Neural progenitor cell (in vitro differentiated cells): ENCODE measurements around the gene SLC7A7. TPM values are rescaled to one million over a fixed set of nuclear protein-coding genes. Genes with fewer than 3 reads are reported as not detected.

Experiments used
- DNase-seq: peaks from one replicate; pipeline ENCODE4 v3.0.0-alpha.2; 2016; ENCODE audit warnings: low spot score
- H2AFZ ChIP-seq: fragments of 200-600 bp; sonication (generic); replicated peaks from 2 replicates; pipeline ENCODE4 v1.6.1; 2016; ENCODE audit warnings: antibody characterized with exemption
- H3F3A ChIP-seq: fragments of 200-600 bp; sonication (generic); 2 replicates; pipeline ENCODE4 v1.6.1; 2016; ENCODE audit warnings: antibody characterized with exemption, low read depth
- H3K27ac ChIP-seq: fragments of 200-600 bp; sonication (generic); 2 replicates; pipeline ENCODE4 v1.5.1; 2016; ENCODE audit warnings: mild to moderate bottlenecking
- H3K27me3 ChIP-seq: fragments of 200-600 bp; sonication (generic); 2 replicates; pipeline ENCODE4 v1.6.1; 2016; ENCODE audit warnings: mild to moderate bottlenecking, moderate library complexity
- H3K36me3 ChIP-seq: fragments of 200-600 bp; sonication (generic); 2 replicates; pipeline ENCODE4 v1.5.1; 2016
- H3K4me1 ChIP-seq: fragments of 200-600 bp; sonication (generic); 2 replicates; pipeline ENCODE4 v1.6.1; 2016; ENCODE audit warnings: mixed run types
- H3K4me2 ChIP-seq: fragments of 200-600 bp; sonication (generic); 2 replicates; pipeline ENCODE4 v1.6.1; 2016
- H3K4me3 ChIP-seq: fragments of 200-600 bp; sonication (generic); 2 replicates; pipeline ENCODE4 v1.5.1; 2016
- H3K79me2 ChIP-seq: fragments of 200-600 bp; sonication (generic); 2 replicates; pipeline ENCODE4 v1.6.1; 2016; ENCODE audit warnings: low read depth
- H3K9ac ChIP-seq: fragments of 200-600 bp; sonication (generic); 2 replicates; pipeline ENCODE4 v1.6.1; 2016
- H3K9me3 ChIP-seq: fragments of 200-600 bp; sonication (generic); 2 replicates; pipeline ENCODE4 v1.5.1; 2016; ENCODE audit warnings: low read depth
- H4K20me1 ChIP-seq: fragments of 200-600 bp; sonication (generic); 2 replicates; pipeline ENCODE4 v1.6.1; 2016; ENCODE audit warnings: low read depth
- H3K27ac Mint-ChIP-seq: 3 replicates; pipeline ENCODE4 v1.8.0; 2021; ENCODE audit warnings: mixed read lengths
- H3K27me3 Mint-ChIP-seq: 2 replicates; pipeline ENCODE4 v1.8.0; 2022; ENCODE audit warnings: low read depth, mild to moderate bottlenecking, inconsistent platforms, moderate library complexity, mixed read lengths; ENCODE audit not compliant: insufficient read depth
- H3K36me3 Mint-ChIP-seq: 3 replicates; pipeline ENCODE4 v1.8.0; 2021; ENCODE audit warnings: mixed read lengths
- H3K4me1 Mint-ChIP-seq: 3 replicates; pipeline ENCODE4 v1.8.0; 2021; ENCODE audit warnings: mixed read lengths
- H3K4me3 Mint-ChIP-seq: 3 replicates; pipeline ENCODE4 v1.8.0; 2021; ENCODE audit warnings: mild to moderate bottlenecking, moderate library complexity, mixed read lengths
- H3K9me3 Mint-ChIP-seq: 3 replicates; pipeline ENCODE4 v1.8.0; 2020; ENCODE audit warnings: mixed read lengths
- EZH2 ChIP-seq: fragments of 200-600 bp; sonication (generic); IDR thresholded peaks from 2 replicates; pipeline ENCODE4 v1.6.1; 2017; ENCODE audit warnings: antibody characterized with exemption, mild to moderate bottlenecking, moderate library complexity
- EZH2phosphoT487 ChIP-seq: fragments of 200-600 bp; sonication (generic); IDR thresholded peaks from 2 replicates; pipeline ENCODE4 v1.6.1; 2017; ENCODE audit warnings: antibody characterized with exemption
- total RNA-seq: library from RNA; depleted of rRNA; stranded (reverse); fragments of >200 nt; gene quantifications from 2 replicates; pipeline ENCODE4 v1.2.3, GENCODE V29; 2015; ENCODE audit warnings: low replicate concordance
- TF ChIP-seq, protein P1 (sequence below): fragments of 200-600 bp; sonication (generic); IDR thresholded peaks from 2 replicates; pipeline ENCODE4 v1.5.1; 2017; ENCODE audit warnings: antibody characterized with exemption, mild to moderate bottlenecking

SLC7A7 gene
- total RNA-seq, 1 donor from 2014 or later: 5.6 TPM

DNA sequence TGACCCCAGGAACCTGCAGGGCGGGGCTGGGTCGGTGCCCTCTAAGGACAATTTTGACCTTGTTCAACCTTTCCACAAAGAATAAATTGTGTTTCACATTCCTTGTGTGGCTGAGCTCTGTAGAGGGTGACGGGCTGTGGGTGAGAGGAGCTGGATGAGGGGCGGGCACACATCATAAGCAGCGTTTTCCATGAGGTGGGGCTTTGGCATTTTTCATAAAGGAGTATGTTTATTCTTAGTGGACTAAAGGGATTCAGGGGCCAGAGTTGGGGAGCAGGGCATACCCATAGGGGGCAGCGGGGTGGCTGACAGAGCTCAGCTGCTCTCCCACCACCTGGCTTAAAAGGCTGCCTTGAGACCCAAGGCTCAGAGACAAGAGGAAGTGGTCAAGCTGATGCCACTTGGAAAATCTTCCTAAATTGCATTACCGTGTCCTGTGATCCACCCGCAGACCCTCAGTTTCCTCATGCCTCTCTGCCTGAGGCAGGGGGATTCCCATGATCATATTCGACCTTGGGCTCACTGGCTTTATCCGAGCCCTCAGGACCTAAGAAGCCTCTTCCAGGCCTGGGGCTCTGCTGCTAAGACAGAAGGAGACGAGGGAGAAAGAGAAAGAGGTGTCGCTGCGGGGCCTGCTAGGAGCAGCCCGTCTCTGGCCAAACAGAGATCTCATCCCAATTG lies 32.6 kb upstream of the SLC7A7 start:
- peaks cover 19% of the 10 kb centered on the region for H3K4me1 Mint-ChIP-seq
- no peak for TF ChIP-seq EZH2
- TF ChIP-seq, protein P1, sequence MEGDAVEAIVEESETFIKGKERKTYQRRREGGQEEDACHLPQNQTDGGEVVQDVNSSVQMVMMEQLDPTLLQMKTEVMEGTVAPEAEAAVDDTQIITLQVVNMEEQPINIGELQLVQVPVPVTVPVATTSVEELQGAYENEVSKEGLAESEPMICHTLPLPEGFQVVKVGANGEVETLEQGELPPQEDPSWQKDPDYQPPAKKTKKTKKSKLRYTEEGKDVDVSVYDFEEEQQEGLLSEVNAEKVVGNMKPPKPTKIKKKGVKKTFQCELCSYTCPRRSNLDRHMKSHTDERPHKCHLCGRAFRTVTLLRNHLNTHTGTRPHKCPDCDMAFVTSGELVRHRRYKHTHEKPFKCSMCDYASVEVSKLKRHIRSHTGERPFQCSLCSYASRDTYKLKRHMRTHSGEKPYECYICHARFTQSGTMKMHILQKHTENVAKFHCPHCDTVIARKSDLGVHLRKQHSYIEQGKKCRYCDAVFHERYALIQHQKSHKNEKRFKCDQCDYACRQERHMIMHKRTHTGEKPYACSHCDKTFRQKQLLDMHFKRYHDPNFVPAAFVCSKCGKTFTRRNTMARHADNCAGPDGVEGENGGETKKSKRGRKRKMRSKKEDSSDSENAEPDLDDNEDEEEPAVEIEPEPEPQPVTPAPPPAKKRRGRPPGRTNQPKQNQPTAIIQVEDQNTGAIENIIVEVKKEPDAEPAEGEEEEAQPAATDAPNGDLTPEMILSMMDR: peak; percentile 30
- H3K27ac ChIP-seq: no peak overlapping the region

GRCh38 chr14:22846811-22847307 lies 31.6 kb upstream of the SLC7A7 start:
- Histone ChIP-seq H3K79me2 (no peaks in the 10 kb centered on the region), H3K9me3 (no peaks in the 10 kb centered on the region), H3K36me3 (no peaks in the 10 kb centered on the region), H4K20me1 (no peaks in the 10 kb centered on the region), H3F3A (peaks cover 3% of the 10 kb centered on the region), H3K27me3 (no peaks in the 10 kb centered on the region), H3K4me3 (no peak overlapping the region), H3K9ac (no peak overlapping the region), H3K4me2 (no peak overlapping the region), H3K4me1 (peaks cover 15% of the 10 kb centered on the region), H2AFZ (no peak overlapping the region), H3K27ac (no peak overlapping the region)
- no peak for DNase-seq
- TF ChIP-seq, protein P1: no peak
- TF ChIP-seq EZH2phosphoT487 (no peak), EZH2 (no peak)
- H3K27ac Mint-ChIP-seq: no peak overlapping the region
- H3K4me3 Mint-ChIP-seq: no peak overlapping the region
- no peaks in the 10 kb centered on the region for H3K36me3 Mint-ChIP-seq
- peaks cover 2% of the 10 kb centered on the region for H3K27me3 Mint-ChIP-seq
- no peaks in the 10 kb centered on the region for H3K9me3 Mint-ChIP-seq
- H3K4me1 Mint-ChIP-seq: peaks cover 17% of the 10 kb centered on the region

More for the DNA sequence above, 32.6 kb upstream of the SLC7A7 start:
- Histone ChIP-seq H3K4me3 (no peak overlapping the region), H3K36me3 (no peaks in the 10 kb centered on the region), H3K4me1 (peaks cover 15% of the 10 kb centered on the region), H4K20me1 (no peaks in the 10 kb centered on the region), H3K27me3 (no peaks in the 10 kb centered on the region), H2AFZ (no peak overlapping the region), H3F3A (peaks cover 3% of the 10 kb centered on the region), H3K9ac (no peak overlapping the region), H3K4me2 (no peak overlapping the region), H3K9me3 (no peaks in the 10 kb centered on the region), H3K79me2 (no peaks in the 10 kb centered on the region)
- H3K36me3 Mint-ChIP-seq: no peaks in the 10 kb centered on the region
- no peaks in the 10 kb centered on the region for H3K9me3 Mint-ChIP-seq
- H3K27ac Mint-ChIP-seq: peak overlapping the region; percentile 88
- peaks cover 2% of the 10 kb centered on the region for H3K27me3 Mint-ChIP-seq
- DNase-seq: peak; percentile 39
- H3K4me3 Mint-ChIP-seq: peak overlapping the region; percentile 45

DNA sequence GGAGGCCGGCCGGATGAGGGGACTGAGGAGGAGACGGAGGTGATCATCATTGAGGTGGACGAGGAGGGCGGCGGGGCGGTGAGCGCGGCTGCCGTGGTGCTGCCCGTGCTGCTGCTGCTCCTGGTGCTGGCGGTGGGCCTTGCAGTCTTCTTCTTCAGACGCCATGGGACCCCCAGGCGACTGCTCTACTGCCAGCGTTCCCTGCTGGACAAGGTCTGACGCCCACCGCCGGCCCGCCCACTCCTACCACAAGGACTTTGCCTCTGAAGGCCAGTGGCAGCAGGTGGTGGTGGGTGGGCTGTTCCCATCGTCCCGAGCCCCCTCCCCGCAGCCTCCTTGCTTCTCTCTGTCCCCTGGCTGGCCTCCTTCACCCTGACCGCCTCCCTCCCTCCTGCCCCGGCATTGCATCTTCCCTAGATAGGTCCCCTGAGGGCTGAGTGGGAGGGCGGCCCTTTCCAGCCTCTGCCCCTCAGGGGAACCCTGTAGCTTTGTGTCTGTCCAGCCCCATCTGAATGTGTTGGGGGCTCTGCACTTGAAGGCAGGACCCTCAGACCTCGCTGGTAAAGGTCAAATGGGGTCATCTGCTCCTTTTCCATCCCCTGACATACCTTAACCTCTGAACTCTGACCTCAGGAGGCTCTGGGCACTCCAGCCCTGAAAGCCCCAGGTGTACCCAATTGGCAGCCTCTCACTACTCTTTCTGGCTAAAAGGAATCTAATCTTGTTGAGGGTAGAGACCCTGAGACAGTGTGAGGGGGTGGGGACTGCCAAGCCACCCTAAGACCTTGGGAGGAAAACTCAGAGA lies 30.8 kb upstream of the SLC7A7 start:
- no peaks in the 10 kb centered on the region for H4K20me1 ChIP-seq
- H3K9me3 Mint-ChIP-seq: no peaks in the 10 kb centered on the region
- peaks cover 20% of the 10 kb centered on the region for H3K4me1 Mint-ChIP-seq
- TF ChIP-seq EZH2 (no peak), EZH2phosphoT487 (no peak)
- TF ChIP-seq, protein P1: no peak
- H3K79me2 ChIP-seq: no peaks in the 10 kb centered on the region
- H3K4me2 ChIP-seq: no peak overlapping the region
- no peaks in the 10 kb centered on the region for H3K27me3 ChIP-seq
- H2AFZ ChIP-seq: no peak overlapping the region
- no peak overlapping the region for H3K4me3 ChIP-seq
- no peaks in the 10 kb centered on the region for H3K9me3 ChIP-seq
- no peaks in the 10 kb centered on the region for H3K36me3 Mint-ChIP-seq
- no peak for DNase-seq
- H3K9ac ChIP-seq: no peak overlapping the region
- H3K4me3 Mint-ChIP-seq: no peak overlapping the region
- H3K36me3 ChIP-seq: no peaks in the 10 kb centered on the region
- H3F3A ChIP-seq: peaks cover 3% of the 10 kb centered on the region
- H3K27ac Mint-ChIP-seq: no peak overlapping the region
- H3K27ac ChIP-seq: no peak overlapping the region
- peaks cover 2% of the 10 kb centered on the region for H3K27me3 Mint-ChIP-seq
- peaks cover 15% of the 10 kb centered on the region for H3K4me1 ChIP-seq
